ENCODE measurements around the gene PSKH1. TPM values are rescaled to one million over a fixed set of nuclear protein-coding genes. Genes with fewer than 3 reads are reported as not detected.

PSKH1 gene
- total and polyA plus RNA-seq, 4 experiments from 2014 or later = 19.4 to 25.3 (median 23.7) TPM

GRCh38 chr16:67931712-67932461 is 38.8 kb downstream of the PSKH1 start, which contains the start of gene CTRL:
Gene CTRL, minus strand, starts transcription at chr16:67931862. Its CDS starts 10 bp downstream, at chr16:67931852.
- ChIA-PET POLR2A (ENCODE audit: partially characterized antibody) (interaction anchor here (1.0 to 2.4 kb wide), 6 partner anchors 11 to 115 kb away, joined by 3 to 11 read pairs (median 4); partner anchors contain the start of gene PSKH1), CTCF (ENCODE audit: partially characterized antibody) (interaction anchor here (0.7 to 5.3 kb wide), 8 partner anchors 9 to 411 kb away, joined by 3 to 30 read pairs (median 5); no protein-coding TSS in a partner anchor)
- H3K27ac ChIP-seq (ENCODE audit: low read depth, low read length) = no peak within 1 kb of the TSS
- intact Hi-C loops (cut with micrococcal nuclease) = no loop called here
- peaks cover 15 to 50% of the 10 kb centered on the region in 2 donors for H3K36me3 Mint-ChIP-seq
- peak within 1 kb of the TSS in 6 of 7 donors; percentile 46 to 53 (median 47) for H3K27ac Mint-ChIP-seq
- peaks cover 19% of the 10 kb centered on the region for H3K4me1 ChIP-seq (ENCODE audit: insufficient read depth, low read length)
- peaks cover 56% of the 10 kb centered on the region for H3K36me3 ChIP-seq (ENCODE audit: insufficient read depth, low read length)
- no peaks in the 10 kb centered on the region for H3K27me3 Mint-ChIP-seq
- no peak within 1 kb of the TSS for H3K4me3 ChIP-seq (ENCODE audit: low read length in 2 of 2)
- no peaks in the 10 kb centered on the region for H3K9me3 ChIP-seq (ENCODE audit: control insufficient read depth in 1 of 2, low read length in 2 of 2)
- no peaks in the 10 kb centered on the region for H3K27me3 ChIP-seq (ENCODE audit: insufficient read depth, low read length)
- H3K4me3 Mint-ChIP-seq = no peak within 1 kb of the TSS
- no peak for DNase-seq
- H3K9me3 Mint-ChIP-seq = peaks cover 0 to 3% (median 0%) of the 10 kb centered on the region in 8 donors
- peaks cover 11 to 36% (median 26%) of the 10 kb centered on the region in 4 donors for H3K4me1 Mint-ChIP-seq

GRCh38 chr16:67932462-67932840 is 39.4 kb downstream of the PSKH1 start:
- intact Hi-C loops (cut with micrococcal nuclease) = no loop called here
- ChIA-PET POLR2A (ENCODE audit: partially characterized antibody) (interaction anchor here (1.2 to 2.4 kb wide), 3 partner anchors 10 to 116 kb away, joined by 3 to 11 read pairs (median 4); no protein-coding TSS in a partner anchor), CTCF (ENCODE audit: partially characterized antibody) (interaction anchor here (0.9 to 1.9 kb wide), 5 partner anchors 9 to 260 kb away, joined by 3 to 8 read pairs (median 6); no protein-coding TSS in a partner anchor)
- Mint-ChIP-seq H3K9me3 (peaks cover 0 to 3% (median 0%) of the 10 kb centered on the region in 8 donors), H3K4me1 (peaks cover 16 to 41% (median 32%) of the 10 kb centered on the region in 4 donors), H3K4me3 (no peak overlapping the region), H3K27ac (peak overlapping the region in 3 of 7 donors; percentile 17 to 47 (median 46)), H3K36me3 (peaks cover 15 to 54% of the 10 kb centered on the region in 2 donors), H3K27me3 (no peaks in the 10 kb centered on the region)
- Histone ChIP-seq H3K27ac (ENCODE audit: low read depth, low read length) (no peak overlapping the region), H3K9me3 (ENCODE audit: control insufficient read depth in 1 of 2, low read length in 2 of 2) (no peaks in the 10 kb centered on the region), H3K27me3 (ENCODE audit: insufficient read depth, low read length) (no peaks in the 10 kb centered on the region), H3K4me3 (ENCODE audit: low read length in 2 of 2) (no peak overlapping the region), H3K36me3 (ENCODE audit: insufficient read depth, low read length) (peaks cover 55% of the 10 kb centered on the region), H3K4me1 (ENCODE audit: insufficient read depth, low read length) (peaks cover 25% of the 10 kb centered on the region)
- no peak for DNase-seq

- DNase-seq = no peak
- Histone ChIP-seq H3K4me3 (ENCODE audit: low read length in 2 of 2) (no peak overlapping the region), H3K9me3 (ENCODE audit: control insufficient read depth in 1 of 2, low read length in 2 of 2) (no peaks in the 10 kb centered on the region), H3K4me1 (ENCODE audit: insufficient read depth, low read length) (peaks cover 22% of the 10 kb centered on the region), H3K27ac (ENCODE audit: low read depth, low read length) (no peak overlapping the region), H3K36me3 (ENCODE audit: insufficient read depth, low read length) (peaks cover 45% of the 10 kb centered on the region), H3K27me3 (ENCODE audit: insufficient read depth, low read length) (no peaks in the 10 kb centered on the region)
- H3K4me1 Mint-ChIP-seq = peaks cover 14 to 35% (median 27%) of the 10 kb centered on the region in 4 donors
- ChIA-PET POLR2A (ENCODE audit: partially characterized antibody) (interaction anchor here (1.0 to 7.3 kb wide), 15 partner anchors 11 to 452 kb away, joined by 3 to 49 read pairs (median 11); partner anchors contain the start of genes ATP6V0D1, DDX28, DUS2 and EDC4), CTCF (ENCODE audit: partially characterized antibody) (interaction anchor here (1.5 to 2.9 kb wide), 4 partner anchors 9 to 413 kb away, joined by 3 to 14 read pairs (median 9); no protein-coding TSS in a partner anchor)
- peak overlapping the region in 3 of 8 donors; percentile 10 to 43 (median 25) for H3K4me3 Mint-ChIP-seq
- H3K9me3 Mint-ChIP-seq = peaks cover 0 to 3% (median 0%) of the 10 kb centered on the region in 8 donors
- intact Hi-C loops (cut with micrococcal nuclease) = no loop called here
- H3K27me3 Mint-ChIP-seq = no peaks in the 10 kb centered on the region
- peak overlapping the region in 6 of 7 donors; percentile 15 to 81 (median 46) for H3K27ac Mint-ChIP-seq
- peaks cover 15 to 45% of the 10 kb centered on the region in 2 donors for H3K36me3 Mint-ChIP-seq
Measured at GRCh38 chr16:67933805-67934204, 40.8 kb downstream of the PSKH1 start.

- Mint-ChIP-seq H3K27me3 (no peaks in the 10 kb centered on the region), H3K27ac (peak overlapping the region; percentile 15 to 99 (median 98)), H3K4me3 (peak overlapping the region in 5 of 8 donors; percentile 36 to 100 (median 98)), H3K36me3 (peaks cover 15 to 45% of the 10 kb centered on the region in 2 donors), H3K9me3 (peaks cover 0 to 3% (median 0%) of the 10 kb centered on the region in 8 donors), H3K4me1 (peaks cover 14 to 40% (median 30%) of the 10 kb centered on the region in 4 donors)
- ChIA-PET CTCF (ENCODE audit: partially characterized antibody) (interaction anchor here (1.5 to 3.3 kb wide), 8 partner anchors 8 to 414 kb away, joined by 3 to 16 read pairs (median 7); partner anchors contain the start of gene NRN1L), POLR2A (ENCODE audit: partially characterized antibody) (interaction anchor here (1.0 to 7.3 kb wide), 29 partner anchors 8 to 453 kb away, joined by 3 to 49 read pairs (median 11); partner anchors contain the start of genes ATP6V0D1, DDX28, DUS2 and EDC4)
- peak overlapping the region; percentile 81 for H3K27ac ChIP-seq (ENCODE audit: low read depth, low read length)
- no peaks in the 10 kb centered on the region for H3K27me3 ChIP-seq (ENCODE audit: insufficient read depth, low read length)
- H3K4me3 ChIP-seq (ENCODE audit: low read length in 2 of 2) = no peak overlapping the region
- no peaks in the 10 kb centered on the region for H3K9me3 ChIP-seq (ENCODE audit: control insufficient read depth in 1 of 2, low read length in 2 of 2)
- DNase-seq = no peak
- H3K4me1 ChIP-seq (ENCODE audit: insufficient read depth, low read length) = peaks cover 25% of the 10 kb centered on the region
- peaks cover 41% of the 10 kb centered on the region for H3K36me3 ChIP-seq (ENCODE audit: insufficient read depth, low read length)
- intact Hi-C loops (cut with micrococcal nuclease) = loop anchor here (1.0 kb wide), 5 partner anchors 41 to 372 kb away; partner anchors contain the start of genes CTCF, DPEP2 and PSKH1
Measured at GRCh38 chr16:67934306-67935100, 41.4 kb downstream of the PSKH1 start.

GRCh38 chr16:67935101-67935401 is 42.0 kb downstream of the PSKH1 start:
- peaks cover 18 to 45% (median 35%) of the 10 kb centered on the region in 4 donors for H3K4me1 Mint-ChIP-seq
- Histone ChIP-seq H3K36me3 (ENCODE audit: insufficient read depth, low read length) (peaks cover 36% of the 10 kb centered on the region), H3K4me1 (ENCODE audit: insufficient read depth, low read length) (peaks cover 30% of the 10 kb centered on the region), H3K27ac (ENCODE audit: low read depth, low read length) (peak overlapping the region; percentile 81), H3K4me3 (ENCODE audit: low read length in 2 of 2) (peak overlapping the region in 1 of 2 donors; percentile 98), H3K27me3 (ENCODE audit: insufficient read depth, low read length) (no peaks in the 10 kb centered on the region), H3K9me3 (ENCODE audit: control insufficient read depth in 1 of 2, low read length in 2 of 2) (no peaks in the 10 kb centered on the region)
- peaks cover 15 to 40% of the 10 kb centered on the region in 2 donors for H3K36me3 Mint-ChIP-seq
- ChIA-PET POLR2A (ENCODE audit: partially characterized antibody) (interaction anchor here (0.7 to 7.3 kb wide), 45 partner anchors 9 to 453 kb away, joined by 3 to 49 read pairs (median 7); partner anchors contain the start of genes ACD, ATP6V0D1, CENPT and DDX28), CTCF (ENCODE audit: partially characterized antibody) (interaction anchor here (1.0 to 3.3 kb wide), 10 partner anchors 8 to 414 kb away, joined by 3 to 16 read pairs (median 6); partner anchors contain the start of genes NFATC3 and NRN1L)
- peak overlapping the region; percentile 96 to 99 (median 98) for H3K27ac Mint-ChIP-seq
- no peaks in the 10 kb centered on the region for H3K27me3 Mint-ChIP-seq
- no peak for DNase-seq
- intact Hi-C loops (cut with micrococcal nuclease) = loop anchor here (1.0 kb wide), 5 partner anchors 42 to 373 kb away; partner anchors contain the start of genes CTCF, DPEP2 and PSKH1
- peaks cover 0 to 3% (median 0%) of the 10 kb centered on the region in 8 donors for H3K9me3 Mint-ChIP-seq
- H3K4me3 Mint-ChIP-seq = peak overlapping the region; percentile 96 to 100 (median 99)

GRCh38 chr16:67935402-67936123 is 42.5 kb downstream of the PSKH1 start:
- no peaks in the 10 kb centered on the region for H3K27me3 ChIP-seq (ENCODE audit: insufficient read depth, low read length)
- H3K27me3 Mint-ChIP-seq = no peaks in the 10 kb centered on the region
- intact Hi-C loops (cut with micrococcal nuclease) = loop anchor here (1.0 to 2.0 kb wide), 8 partner anchors 33 to 373 kb away; partner anchors contain the start of genes CTCF, DPEP2, NFATC3 and PSKH1
- DNase-seq = peak; percentile 91 to 99 (median 95)
- ChIA-PET POLR2A (ENCODE audit: partially characterized antibody) (interaction anchor here (0.7 to 7.3 kb wide), 58 partner anchors 7 to 581 kb away, joined by 3 to 49 read pairs (median 6); partner anchors contain the start of genes ACD, CENPT, DDX28 and DPEP2), CTCF (ENCODE audit: partially characterized antibody) (interaction anchor here (0.5 to 3.3 kb wide), 14 partner anchors 9 to 1252 kb away, joined by 3 to 16 read pairs (median 4); partner anchors contain the start of genes NFATC3 and NRN1L)
- peak overlapping the region; percentile 81 for H3K27ac ChIP-seq (ENCODE audit: low read depth, low read length)
- H3K36me3 ChIP-seq (ENCODE audit: insufficient read depth, low read length) = peaks cover 31% of the 10 kb centered on the region
- H3K9me3 Mint-ChIP-seq = peaks cover 0 to 3% (median 0%) of the 10 kb centered on the region in 8 donors
- peaks cover 15 to 40% of the 10 kb centered on the region in 2 donors for H3K36me3 Mint-ChIP-seq
- H3K9me3 ChIP-seq (ENCODE audit: control insufficient read depth in 1 of 2, low read length in 2 of 2) = no peaks in the 10 kb centered on the region
- H3K27ac Mint-ChIP-seq = peak overlapping the region; percentile 96 to 99 (median 98)
- peak overlapping the region; percentile 81 to 98 for H3K4me3 ChIP-seq (ENCODE audit: low read length in 2 of 2)
- H3K4me1 ChIP-seq (ENCODE audit: insufficient read depth, low read length) = peaks cover 35% of the 10 kb centered on the region
- peak overlapping the region; percentile 96 to 100 (median 99) for H3K4me3 Mint-ChIP-seq
- peaks cover 21 to 50% (median 40%) of the 10 kb centered on the region in 4 donors for H3K4me1 Mint-ChIP-seq

Data from CD4-positive, alpha-beta memory T cell (primary cell).